HL-60/S4 (cell line): Measurements from ENCODE around the gene C4orf17.

Experiments
- in situ Hi-C: fragments of 300-500 bp; cut with MboI; formaldehyde crosslinking; loops from 2 replicates; pipeline ENCODE4 v1.14.3; 2022; ENCODE audit warnings: low sequenced_read_pairs

Gene C4orf17

DNA sequence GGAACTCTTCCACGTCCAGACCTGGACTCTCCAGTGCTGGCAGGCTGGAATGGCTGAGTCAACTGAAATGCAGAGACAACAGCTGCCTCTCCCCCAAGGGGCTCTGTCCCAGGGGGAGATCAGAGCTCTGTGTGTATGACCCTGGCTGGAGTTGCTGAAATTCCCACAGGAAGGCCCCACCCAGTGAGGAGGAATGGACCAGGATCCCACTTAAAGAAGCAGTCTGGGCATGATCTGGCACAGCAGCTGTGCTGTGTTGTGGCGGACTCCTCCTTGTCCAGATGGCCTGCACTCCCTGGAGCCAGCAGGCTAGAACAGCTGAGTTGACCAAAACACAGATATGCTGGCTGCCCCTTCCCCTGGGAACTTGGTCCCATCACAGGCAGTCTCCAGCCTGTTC is 25.4 kb downstream of the C4orf17 start:
- in situ Hi-C loops = no loop called here

DNA sequence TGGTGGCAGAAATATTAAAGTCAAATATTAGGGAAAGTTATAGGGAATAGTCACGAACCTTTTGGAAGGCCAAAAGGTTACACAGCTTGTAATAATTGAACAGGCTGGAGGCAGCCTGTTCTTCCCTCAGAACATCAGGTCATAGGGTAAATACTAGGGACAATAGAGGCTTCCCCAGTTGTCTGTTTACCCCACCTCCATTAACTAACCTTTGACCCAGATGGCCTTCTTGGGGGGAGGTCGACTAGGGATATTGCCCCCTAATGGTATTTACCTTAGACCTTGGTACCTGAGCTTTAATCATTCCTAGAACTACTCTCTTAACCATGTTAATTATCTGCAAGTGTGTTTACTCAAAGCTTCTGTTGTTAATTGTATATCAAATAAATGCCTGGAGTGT is 26.0 kb downstream of the C4orf17 start:
- in situ Hi-C loops = no loop called here

DNA sequence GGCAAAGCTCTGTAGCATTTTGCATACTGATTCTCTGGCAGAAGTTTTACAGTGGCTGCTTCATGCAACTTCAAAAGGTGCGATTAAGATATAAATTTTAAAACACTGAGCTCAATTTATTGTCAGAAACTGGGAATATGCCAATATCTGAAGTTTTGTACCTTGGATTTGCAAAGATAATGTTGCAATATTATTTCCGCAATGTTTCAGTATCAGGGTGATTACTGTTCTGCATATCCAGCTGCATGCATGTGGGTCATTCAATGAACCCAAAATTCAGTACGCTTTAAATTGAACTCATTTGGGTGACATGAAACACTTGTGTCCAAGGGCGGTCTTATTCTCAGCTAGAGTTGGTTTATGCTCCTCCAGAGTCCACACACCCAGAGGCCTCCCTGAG is 26.9 kb downstream of the C4orf17 start:
- in situ Hi-C loops = no loop called here

DNA sequence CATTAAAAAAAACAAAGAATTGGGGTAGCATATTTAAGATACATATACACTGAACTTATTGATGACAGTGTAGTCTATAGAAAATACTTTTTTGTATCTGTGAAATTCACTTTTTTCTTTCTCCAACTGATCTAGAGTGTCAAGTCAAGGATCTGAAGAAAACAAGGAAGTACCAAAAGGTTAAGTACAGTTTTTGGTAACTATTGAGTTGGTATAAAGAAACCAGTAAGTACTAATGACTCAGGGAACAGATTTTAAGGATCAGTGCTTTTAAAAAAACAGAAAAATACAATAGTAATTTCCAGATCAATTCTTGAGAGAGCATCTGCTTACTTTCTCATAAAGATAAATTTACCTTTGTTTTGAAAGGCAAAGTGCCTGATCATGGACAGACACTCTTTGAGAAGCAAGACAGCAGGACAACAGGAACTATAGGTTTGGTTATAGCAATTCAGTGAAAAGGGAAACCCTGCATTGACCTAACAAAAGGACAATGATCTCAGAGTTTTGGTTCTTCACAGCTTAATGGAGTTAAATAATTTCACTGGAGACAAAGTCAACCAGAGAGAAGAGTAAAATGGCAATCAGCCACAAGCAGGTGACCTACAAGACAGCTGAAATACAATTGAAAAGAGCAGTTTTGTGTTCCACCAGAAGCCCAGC is 29.6 kb downstream of the C4orf17 start:
- in situ Hi-C loops = no loop called here

- in situ Hi-C loops = loop anchor here (25.0 kb wide), 2 partner anchors 259 to 334 kb away; partner anchors contain the start of genes DAPP1 and LAMTOR3
Measured at GRCh38 chr4:99552872-99553271, 42.1 kb downstream of the C4orf17 start.

DNA sequence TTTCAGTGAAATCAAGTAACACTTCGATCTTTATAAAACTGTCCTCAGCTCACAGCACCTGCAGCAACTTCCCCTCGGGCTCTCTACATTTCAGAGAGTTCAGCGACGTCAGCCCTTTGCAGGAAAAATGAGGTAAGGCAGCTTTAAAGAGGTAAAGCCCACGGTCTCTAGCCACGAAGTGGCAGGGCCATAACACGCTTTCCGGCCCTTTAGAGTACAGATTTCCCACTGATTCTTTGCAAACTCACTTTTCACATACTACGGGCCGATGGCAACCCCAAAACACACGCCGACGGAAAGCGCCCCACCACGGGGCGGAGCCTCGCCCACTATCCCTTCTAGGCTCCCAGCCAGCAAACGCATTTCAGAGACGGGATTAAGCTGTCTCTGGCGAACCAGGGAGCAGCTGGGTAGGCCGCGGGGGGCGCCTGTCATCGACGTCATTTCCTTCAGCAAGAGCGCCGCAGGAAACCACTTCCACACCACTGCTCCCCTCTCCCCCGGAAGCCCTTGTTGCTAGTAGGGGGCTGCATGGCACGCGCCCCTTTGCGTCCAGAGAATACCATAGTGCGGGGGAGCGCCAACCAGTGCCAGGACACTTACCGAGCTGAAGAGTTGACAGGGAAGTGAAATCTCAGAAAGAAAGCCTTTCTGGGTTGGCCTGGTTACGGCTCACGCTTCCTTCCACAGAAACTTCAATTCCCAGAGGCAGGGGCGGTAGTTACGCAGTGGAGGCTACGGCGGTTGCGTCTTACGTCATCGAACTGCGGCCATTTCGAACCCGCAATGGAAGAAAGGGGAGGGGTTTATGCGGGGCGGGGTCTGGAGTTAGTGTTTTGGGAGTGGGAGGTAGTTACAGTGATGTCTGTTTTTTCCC is 52.7 kb downstream of the C4orf17 start, which contains the start of gene TRMT10A:
Gene TRMT10A, minus strand, starts transcription at position 730 of the 877 bp plus-strand sequence. CDS start 4,701 bp downstream, outside the sequence.
- in situ Hi-C loops = loop anchor here (25.0 kb wide), 2 partner anchors 249 to 324 kb away; partner anchors contain the start of genes DAPP1 and LAMTOR3

DNA sequence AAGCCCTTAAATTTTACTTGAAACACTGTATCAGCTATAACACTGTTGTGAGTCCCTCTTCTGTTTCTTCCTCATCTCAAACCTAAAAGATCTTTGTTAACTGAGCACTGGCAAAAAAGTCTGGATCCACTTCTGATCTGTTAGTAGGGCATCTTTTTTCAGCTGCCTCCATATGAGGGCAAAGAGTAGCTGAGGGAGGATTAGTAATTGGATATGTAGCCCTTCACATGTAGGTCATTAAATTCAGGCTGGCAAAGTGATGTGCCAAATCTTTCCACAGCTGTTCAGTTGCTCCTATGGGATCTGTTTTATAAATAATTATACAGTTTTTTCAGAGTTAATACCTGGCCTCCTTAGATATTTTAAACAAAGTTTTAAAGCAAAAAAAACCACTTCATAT is 54.1 kb downstream of the C4orf17 start:
- in situ Hi-C loops = loop anchor here (25.0 kb wide), 2 partner anchors 247 to 322 kb away; partner anchors contain the start of genes DAPP1 and LAMTOR3

- in situ Hi-C loops = loop anchor here (25.0 kb wide), 2 partner anchors 240 to 315 kb away; partner anchors contain the start of genes DAPP1 and LAMTOR3
Measured at GRCh38 chr4:99571883-99572282, 61.1 kb downstream of the C4orf17 start.

- in situ Hi-C loops = loop anchor here (25.0 kb wide), 2 partner anchors 240 to 315 kb away; partner anchors contain the start of genes DAPP1 and LAMTOR3
Measured at GRCh38 chr4:99572527-99573240, 61.9 kb downstream of the C4orf17 start.

DNA sequence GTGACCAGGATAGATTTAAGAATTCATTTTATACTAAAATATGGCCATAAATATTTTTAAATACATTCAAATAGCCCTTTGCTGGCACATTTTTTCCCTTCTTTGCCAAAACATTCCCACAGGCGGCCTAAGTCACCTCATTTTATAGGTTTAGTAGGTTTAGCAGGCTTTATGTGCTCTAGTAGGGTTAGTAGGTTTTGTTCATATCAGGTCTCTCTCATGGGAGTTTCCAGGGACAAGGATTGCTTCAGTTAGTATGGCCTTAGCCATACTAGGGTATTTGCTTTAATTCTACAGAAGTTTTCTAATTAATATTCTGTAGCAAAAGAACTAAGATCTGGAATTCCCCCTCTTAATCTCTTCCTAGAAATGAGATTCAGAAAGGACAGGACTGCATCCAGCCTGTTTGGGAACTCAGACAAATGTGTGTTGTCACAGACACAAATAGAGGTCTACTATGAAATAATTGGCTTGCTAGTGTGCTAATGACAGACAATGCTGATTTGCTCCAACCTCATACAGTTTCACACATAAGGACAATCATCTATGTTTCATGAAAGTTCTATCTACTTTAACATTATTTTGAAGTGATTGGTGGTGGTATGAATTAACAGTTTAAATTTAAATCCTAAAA is 63.0 kb downstream of the C4orf17 start:
- in situ Hi-C loops = loop anchor here (25.0 kb wide), 2 partner anchors 238 to 313 kb away; partner anchors contain the start of genes DAPP1 and LAMTOR3

- in situ Hi-C loops = loop anchor here (25.0 kb wide), 2 partner anchors 238 to 313 kb away; partner anchors contain the start of genes DAPP1 and LAMTOR3
Measured at GRCh38 chr4:99574530-99575324, 63.9 kb downstream of the C4orf17 start, which contains the start of gene MTTP. Gene MTTP, plus strand, starts transcription at chr4:99574824. Its CDS starts 86 bp downstream, at chr4:99574910.

DNA sequence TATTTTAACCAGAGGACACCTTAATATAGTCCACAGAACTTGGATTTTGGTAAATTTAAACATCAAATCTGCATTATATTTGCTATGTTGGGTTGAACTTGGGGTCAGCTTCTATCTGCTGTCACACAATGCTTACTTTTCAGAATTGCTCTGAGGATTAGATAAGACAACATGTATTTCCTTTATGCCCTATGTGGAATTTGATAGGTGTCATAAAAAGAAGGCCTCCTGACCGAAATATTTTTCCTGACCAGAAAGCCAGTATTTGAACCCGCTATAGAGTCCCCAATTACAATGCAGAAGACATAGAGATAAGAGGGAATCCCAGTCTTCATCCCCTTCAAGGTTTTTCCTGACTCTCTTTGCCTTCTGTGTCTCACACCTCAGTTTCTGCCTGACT is 67.9 kb downstream of the C4orf17 start:
- in situ Hi-C loops = no loop called here

GRCh38 chr4:99585516-99585915 is 74.7 kb downstream of the C4orf17 start:
- in situ Hi-C loops = no loop called here

- in situ Hi-C loops = no loop called here
Measured at GRCh38 chr4:99586322-99586721, 75.5 kb downstream of the C4orf17 start.

DNA sequence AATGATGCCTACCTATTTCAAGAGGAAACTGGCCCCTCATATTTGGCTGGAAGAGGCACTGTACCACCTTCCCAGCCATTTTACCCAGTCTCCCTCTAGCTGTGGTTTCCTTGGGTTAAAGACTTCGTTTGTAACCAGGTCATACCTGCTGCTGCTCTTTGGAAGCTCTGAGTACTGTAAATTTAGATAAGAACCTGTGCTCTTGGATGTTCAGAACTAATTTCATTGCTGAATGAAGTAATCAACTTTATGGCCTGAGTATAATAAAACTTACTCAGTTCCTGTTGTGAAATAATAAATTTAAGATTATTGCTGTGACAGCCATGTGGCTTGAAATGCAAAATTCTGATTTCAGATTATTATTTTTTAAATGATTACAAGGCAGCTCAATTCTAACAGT is 76.0 kb downstream of the C4orf17 start:
- in situ Hi-C loops = no loop called here

GRCh38 chr4:99587309-99587708 is 76.5 kb downstream of the C4orf17 start:
- in situ Hi-C loops = no loop called here

- in situ Hi-C loops = no loop called here
Measured at GRCh38 chr4:99587803-99588202, 77.0 kb downstream of the C4orf17 start.

GRCh38 chr4:99591757-99592156 is 80.9 kb downstream of the C4orf17 start:
- in situ Hi-C loops = no loop called here
